ENCODE measurements around the gene ZBTB8B. TPM values are rescaled to one million over a fixed set of nuclear protein-coding genes. Genes with fewer than 3 reads are reported as not detected.

ZBTB8B gene
- polyA plus RNA-seq, 1 donor from 2014 or later, result 5.0 TPM

DNA sequence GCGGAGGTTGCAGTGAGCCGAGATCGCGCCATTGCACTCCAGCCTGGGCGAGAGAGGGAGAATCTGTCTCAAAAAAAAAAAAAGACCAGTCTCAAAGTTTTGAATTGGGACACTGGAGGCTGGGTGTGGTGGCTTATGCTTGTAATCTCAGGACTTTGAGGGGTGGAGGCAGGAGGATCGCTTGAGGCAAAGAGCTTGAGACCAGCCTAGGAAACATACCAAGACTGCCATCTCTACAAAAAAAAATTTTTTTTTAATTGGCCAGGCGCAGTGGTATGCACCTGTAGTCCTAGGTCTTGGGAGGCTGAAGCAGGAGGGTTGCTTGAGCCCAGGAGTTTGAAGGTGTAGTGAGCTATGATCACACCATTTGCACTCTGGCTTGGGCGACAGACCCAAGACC, 3.9 kb downstream of the ZBTB8B start:
- no peaks in the 10 kb centered on the region for H3F3A ChIP-seq (ENCODE audit: insufficient read depth, low read length, poor library complexity, severe bottlenecking)
- no peak overlapping the region for H2AFZ ChIP-seq (ENCODE audit: low read depth, low read length)
- H4K20me1 ChIP-seq (ENCODE audit: insufficient read depth), result no peaks in the 10 kb centered on the region
- no peaks in the 10 kb centered on the region for H3K9me2 ChIP-seq (ENCODE audit: insufficient read depth, low read length)
- peaks cover 5% of the 10 kb centered on the region for H3K79me2 ChIP-seq (replicated peaks; ENCODE audit: insufficient read depth, low read length)
- H3K36me3 ChIP-seq (ENCODE audit: insufficient read depth, low read length), result no peaks in the 10 kb centered on the region
- H3K9me3 ChIP-seq (ENCODE audit: low read length), result no peaks in the 10 kb centered on the region
- no peaks in the 10 kb centered on the region for H3K27me3 ChIP-seq (ENCODE audit: insufficient read depth, low read depth, low read length)
- no peak overlapping the region for H3K27ac ChIP-seq (ENCODE audit: low read length)
- H3K9ac ChIP-seq (ENCODE audit: low read length), result no peak overlapping the region
- no peak for TF ChIP-seq MXI1 (conservative IDR thresholded peaks at IDR 0.05; ENCODE audit: poor library complexity, severe bottlenecking)
- no peak for TF ChIP-seq EP300 (conservative IDR thresholded peaks at IDR 0.05; ENCODE audit: poor library complexity, severe bottlenecking)
- TF ChIP-seq EZH2 (IDR thresholded peaks at IDR 0.05; ENCODE audit: borderline replicate concordance, insufficient read depth, low read length, poor library complexity, severe bottlenecking), result no peak
- TF ChIP-seq, protein P1, sequence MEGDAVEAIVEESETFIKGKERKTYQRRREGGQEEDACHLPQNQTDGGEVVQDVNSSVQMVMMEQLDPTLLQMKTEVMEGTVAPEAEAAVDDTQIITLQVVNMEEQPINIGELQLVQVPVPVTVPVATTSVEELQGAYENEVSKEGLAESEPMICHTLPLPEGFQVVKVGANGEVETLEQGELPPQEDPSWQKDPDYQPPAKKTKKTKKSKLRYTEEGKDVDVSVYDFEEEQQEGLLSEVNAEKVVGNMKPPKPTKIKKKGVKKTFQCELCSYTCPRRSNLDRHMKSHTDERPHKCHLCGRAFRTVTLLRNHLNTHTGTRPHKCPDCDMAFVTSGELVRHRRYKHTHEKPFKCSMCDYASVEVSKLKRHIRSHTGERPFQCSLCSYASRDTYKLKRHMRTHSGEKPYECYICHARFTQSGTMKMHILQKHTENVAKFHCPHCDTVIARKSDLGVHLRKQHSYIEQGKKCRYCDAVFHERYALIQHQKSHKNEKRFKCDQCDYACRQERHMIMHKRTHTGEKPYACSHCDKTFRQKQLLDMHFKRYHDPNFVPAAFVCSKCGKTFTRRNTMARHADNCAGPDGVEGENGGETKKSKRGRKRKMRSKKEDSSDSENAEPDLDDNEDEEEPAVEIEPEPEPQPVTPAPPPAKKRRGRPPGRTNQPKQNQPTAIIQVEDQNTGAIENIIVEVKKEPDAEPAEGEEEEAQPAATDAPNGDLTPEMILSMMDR (IDR thresholded peaks at IDR 0.05; ENCODE audit: poor library complexity, severe bottlenecking), result no peak
- TF ChIP-seq SMC3 (conservative IDR thresholded peaks at IDR 0.05; ENCODE audit: poor library complexity), result no peak
- TF ChIP-seq, protein P2, sequence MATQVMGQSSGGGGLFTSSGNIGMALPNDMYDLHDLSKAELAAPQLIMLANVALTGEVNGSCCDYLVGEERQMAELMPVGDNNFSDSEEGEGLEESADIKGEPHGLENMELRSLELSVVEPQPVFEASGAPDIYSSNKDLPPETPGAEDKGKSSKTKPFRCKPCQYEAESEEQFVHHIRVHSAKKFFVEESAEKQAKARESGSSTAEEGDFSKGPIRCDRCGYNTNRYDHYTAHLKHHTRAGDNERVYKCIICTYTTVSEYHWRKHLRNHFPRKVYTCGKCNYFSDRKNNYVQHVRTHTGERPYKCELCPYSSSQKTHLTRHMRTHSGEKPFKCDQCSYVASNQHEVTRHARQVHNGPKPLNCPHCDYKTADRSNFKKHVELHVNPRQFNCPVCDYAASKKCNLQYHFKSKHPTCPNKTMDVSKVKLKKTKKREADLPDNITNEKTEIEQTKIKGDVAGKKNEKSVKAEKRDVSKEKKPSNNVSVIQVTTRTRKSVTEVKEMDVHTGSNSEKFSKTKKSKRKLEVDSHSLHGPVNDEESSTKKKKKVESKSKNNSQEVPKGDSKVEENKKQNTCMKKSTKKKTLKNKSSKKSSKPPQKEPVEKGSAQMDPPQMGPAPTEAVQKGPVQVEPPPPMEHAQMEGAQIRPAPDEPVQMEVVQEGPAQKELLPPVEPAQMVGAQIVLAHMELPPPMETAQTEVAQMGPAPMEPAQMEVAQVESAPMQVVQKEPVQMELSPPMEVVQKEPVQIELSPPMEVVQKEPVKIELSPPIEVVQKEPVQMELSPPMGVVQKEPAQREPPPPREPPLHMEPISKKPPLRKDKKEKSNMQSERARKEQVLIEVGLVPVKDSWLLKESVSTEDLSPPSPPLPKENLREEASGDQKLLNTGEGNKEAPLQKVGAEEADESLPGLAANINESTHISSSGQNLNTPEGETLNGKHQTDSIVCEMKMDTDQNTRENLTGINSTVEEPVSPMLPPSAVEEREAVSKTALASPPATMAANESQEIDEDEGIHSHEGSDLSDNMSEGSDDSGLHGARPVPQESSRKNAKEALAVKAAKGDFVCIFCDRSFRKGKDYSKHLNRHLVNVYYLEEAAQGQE (IDR thresholded peaks at IDR 0.05; ENCODE audit: borderline replicate concordance), result no peak
- TF ChIP-seq TAF1 (IDR thresholded peaks at IDR 0.05; ENCODE audit: low read depth), result no peak
- no peak for TF ChIP-seq POLR2AphosphoS5 (IDR thresholded peaks at IDR 0.05)
- no peak for TF ChIP-seq RAD21 (conservative IDR thresholded peaks at IDR 0.05)
- no peak overlapping the region for H3K4me3 ChIP-seq (ENCODE audit: low read length)
- H3K4me2 ChIP-seq (ENCODE audit: low read length), result no peak overlapping the region

DNA sequence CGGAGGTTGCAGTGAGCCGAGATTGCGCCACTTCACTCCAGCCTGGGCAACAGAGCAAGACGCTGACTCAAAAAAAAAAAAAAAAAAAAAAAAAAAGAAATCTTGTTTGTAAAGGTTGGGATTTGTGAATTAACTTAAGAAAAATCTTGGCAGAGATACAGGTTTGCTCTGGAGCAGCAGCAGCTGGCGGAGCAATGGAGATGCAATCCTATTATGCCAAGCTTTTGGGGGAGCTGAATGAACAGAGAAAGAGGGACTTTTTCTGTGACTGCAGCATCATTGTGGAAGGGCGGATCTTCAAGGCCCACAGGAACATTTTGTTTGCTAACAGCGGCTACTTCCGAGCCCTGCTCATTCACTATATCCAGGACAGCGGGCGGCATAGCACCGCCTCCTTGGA, 5.6 kb downstream of the ZBTB8B start:
- H3K36me3 ChIP-seq (ENCODE audit: insufficient read depth, low read length), result no peaks in the 10 kb centered on the region
- H3K4me2 ChIP-seq (ENCODE audit: low read length), result no peak overlapping the region
- TF ChIP-seq EP300 (conservative IDR thresholded peaks at IDR 0.05; ENCODE audit: poor library complexity, severe bottlenecking) (no peak), TAF1 (IDR thresholded peaks at IDR 0.05; ENCODE audit: low read depth) (no peak), SMC3 (conservative IDR thresholded peaks at IDR 0.05; ENCODE audit: poor library complexity) (no peak), MXI1 (conservative IDR thresholded peaks at IDR 0.05; ENCODE audit: poor library complexity, severe bottlenecking) (no peak), POLR2AphosphoS5 (IDR thresholded peaks at IDR 0.05) (no peak), EZH2 (IDR thresholded peaks at IDR 0.05; ENCODE audit: borderline replicate concordance, insufficient read depth, low read length, poor library complexity, severe bottlenecking) (no peak)
- TF ChIP-seq, protein P2 (IDR thresholded peaks at IDR 0.05; ENCODE audit: borderline replicate concordance), result no peak
- TF ChIP-seq, protein P1 (IDR thresholded peaks at IDR 0.05; ENCODE audit: poor library complexity, severe bottlenecking), result no peak
- H3K79me2 ChIP-seq (replicated peaks; ENCODE audit: insufficient read depth, low read length), result peaks cover 5% of the 10 kb centered on the region
- H3K9ac ChIP-seq (ENCODE audit: low read length), result no peak overlapping the region
- H3K4me3 ChIP-seq (ENCODE audit: low read length), result no peak overlapping the region
- H3K9me3 ChIP-seq (ENCODE audit: low read length), result no peaks in the 10 kb centered on the region
- no peaks in the 10 kb centered on the region for H3K9me2 ChIP-seq (ENCODE audit: insufficient read depth, low read length)
- no peaks in the 10 kb centered on the region for H3F3A ChIP-seq (ENCODE audit: insufficient read depth, low read length, poor library complexity, severe bottlenecking)
- no peak overlapping the region for H3K27ac ChIP-seq (ENCODE audit: low read length)
- no peaks in the 10 kb centered on the region for H3K27me3 ChIP-seq (ENCODE audit: insufficient read depth, low read depth, low read length)
- no peak overlapping the region for H2AFZ ChIP-seq (ENCODE audit: low read depth, low read length)
- H4K20me1 ChIP-seq (ENCODE audit: insufficient read depth), result no peaks in the 10 kb centered on the region

All from neural cell (in vitro differentiated cells).